AG08396 (cell line): ENCODE results near the gene POLE2.
"Not testable (repeated sequence)": the region's sequence is repeated elsewhere in the genome, so short reads cannot be mapped to it uniquely, and the experiment has no call there.

ENCODE experiments used
- DNase-seq: peaks from one replicate; pipeline ENCODE4 v3.0.0; 2012; ENCODE audit warnings: low spot score, mixed read lengths

The POLE2 gene

DNA sequence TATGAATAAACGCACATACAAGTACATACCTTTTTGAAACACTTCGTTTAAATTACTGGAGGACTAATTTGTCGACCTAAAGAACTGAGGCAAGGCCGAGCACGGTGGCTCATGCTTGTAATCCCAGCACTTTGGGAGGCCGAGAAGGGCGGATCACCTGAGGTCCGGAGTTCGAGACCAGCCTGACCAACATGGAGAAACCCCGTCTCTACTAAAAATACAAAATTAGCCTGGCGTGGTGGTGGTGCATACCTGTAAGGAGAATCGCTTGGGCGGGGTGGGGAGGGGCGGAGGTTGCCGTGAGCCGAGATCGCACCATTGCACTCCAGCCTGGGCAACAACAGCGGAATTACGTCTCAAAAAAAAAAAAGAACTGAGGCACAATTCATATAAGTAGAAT lies 68.7 kb downstream of the POLE2 start:
- DNase-seq: not testable (repeated sequence)

DNA sequence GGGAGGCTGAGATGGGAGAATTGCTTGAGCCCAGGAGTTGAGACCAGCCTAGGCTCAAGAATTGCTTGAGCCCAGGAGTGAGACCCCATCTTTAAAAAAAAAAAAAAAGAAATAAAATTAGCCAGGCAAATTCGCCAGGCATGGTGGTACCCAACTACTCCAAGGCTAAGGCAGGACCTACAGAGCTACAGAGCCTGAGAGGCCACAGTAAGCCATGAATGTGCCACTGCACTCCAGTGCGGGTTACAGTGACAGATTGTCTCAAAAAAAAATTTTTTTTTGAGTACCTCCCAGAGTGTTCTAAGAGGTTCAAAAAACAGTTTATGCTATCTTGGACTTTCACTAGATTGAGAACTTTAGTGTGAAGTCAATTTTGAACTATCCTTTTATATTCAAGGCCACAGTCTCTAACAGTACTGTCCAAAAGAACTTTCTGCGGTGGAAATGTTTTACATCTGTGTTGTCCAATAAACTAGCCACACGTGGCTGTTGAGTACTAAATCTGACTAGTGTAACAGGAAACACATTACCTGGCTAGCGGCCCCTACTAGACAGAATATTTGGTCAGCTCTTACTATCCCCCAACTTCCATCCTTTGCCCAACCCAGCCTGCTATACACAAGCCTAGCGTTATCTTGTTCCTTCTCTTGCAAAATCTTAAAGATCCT lies 70.0 kb downstream of the POLE2 start:
- DNase-seq: no peak

DNA sequence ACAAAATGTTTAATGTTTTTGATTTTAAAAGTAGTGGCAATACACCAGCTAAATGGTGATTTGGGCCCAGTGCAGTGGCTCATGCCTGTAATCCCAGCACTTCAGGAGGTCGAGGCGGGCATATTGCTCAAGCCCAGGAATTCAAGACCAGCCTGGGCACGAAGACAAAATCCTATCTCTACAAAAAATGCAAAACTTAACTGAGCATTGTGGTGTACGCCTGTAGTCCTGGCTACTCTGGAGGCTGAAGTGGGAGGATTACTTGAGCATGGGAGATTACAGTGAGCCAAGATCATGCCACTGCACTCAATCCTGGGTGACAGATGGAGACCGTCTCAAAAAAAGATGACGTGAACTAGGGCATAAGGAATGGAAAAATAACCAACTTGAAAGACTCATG lies 72.2 kb downstream of the POLE2 start:
- no peak for DNase-seq

DNA sequence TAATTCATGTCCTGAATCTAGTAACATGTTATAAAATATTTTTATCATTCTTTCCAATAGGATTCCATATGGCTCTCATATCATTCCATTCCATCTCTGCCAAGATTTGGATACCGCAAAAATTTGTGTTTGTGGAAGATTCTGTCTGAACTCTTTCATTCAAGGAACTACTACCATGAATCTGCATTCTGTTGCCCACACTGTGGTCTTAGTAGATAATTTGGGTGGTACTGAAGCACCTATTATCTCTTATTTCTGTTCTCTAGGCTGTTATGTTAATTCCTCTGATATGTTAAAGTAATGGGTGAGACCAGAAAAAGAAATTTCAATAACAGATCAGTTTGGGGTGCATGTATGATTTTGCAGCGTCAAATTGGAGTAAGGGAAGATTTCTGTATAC lies 73.8 kb downstream of the POLE2 start:
- DNase-seq: no peak

DNA sequence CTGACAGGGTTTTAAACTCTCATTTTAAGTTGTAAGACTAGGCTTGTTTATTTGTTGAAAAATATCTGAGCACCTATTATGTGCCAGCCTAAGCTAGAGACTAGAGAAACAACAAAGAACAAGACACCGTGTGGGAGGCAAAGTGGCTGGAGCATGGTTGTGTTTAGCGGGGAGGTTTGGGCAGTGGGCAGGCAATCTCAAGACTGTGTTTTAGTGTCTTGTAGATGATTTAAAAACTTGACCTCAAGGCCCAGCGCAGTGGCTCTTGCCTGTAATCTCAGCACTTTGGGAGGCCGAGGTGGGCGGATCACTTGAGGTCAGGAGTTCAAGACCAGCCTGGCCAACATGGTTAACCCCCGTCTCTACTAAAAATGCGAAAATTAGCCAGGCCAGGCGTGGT lies 75.3 kb downstream of the POLE2 start:
- no peak for DNase-seq

DNA sequence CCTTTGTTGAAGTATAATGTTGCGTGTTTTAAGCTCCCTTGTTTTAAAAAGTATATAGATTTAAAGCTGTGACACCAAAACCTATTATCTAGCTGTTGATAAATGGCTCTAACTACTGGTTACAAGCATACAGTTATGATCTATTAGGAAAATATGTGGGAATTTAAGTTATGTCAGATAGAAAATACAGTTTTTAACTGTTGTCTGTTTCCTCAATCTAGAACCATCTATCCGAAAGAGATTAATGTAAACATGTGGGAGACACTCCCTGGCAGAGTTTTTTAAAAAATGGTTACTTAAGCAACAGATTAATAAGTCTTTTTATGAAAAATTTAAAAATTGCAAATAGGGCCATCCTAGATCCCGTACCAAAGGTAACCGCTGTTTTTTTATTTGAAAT lies 75.8 kb downstream of the POLE2 start:
- DNase-seq: no peak

DNA sequence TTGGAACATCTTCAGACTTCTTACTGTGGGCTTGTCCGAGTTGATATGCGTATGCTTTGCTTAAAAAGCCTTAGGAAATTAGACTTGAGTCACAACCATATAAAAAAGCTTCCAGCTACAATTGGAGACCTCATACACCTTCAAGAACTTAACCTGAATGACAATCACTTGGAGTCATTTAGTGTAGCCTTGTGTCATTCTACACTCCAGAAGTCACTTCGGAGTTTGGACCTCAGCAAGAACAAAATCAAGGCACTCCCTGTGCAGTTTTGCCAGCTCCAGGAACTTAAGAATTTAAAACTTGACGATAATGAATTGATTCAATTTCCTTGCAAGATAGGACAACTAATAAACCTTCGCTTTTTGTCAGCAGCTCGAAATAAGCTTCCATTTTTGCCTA lies 80.4 kb downstream of the POLE2 start:
- no peak for DNase-seq

DNA sequence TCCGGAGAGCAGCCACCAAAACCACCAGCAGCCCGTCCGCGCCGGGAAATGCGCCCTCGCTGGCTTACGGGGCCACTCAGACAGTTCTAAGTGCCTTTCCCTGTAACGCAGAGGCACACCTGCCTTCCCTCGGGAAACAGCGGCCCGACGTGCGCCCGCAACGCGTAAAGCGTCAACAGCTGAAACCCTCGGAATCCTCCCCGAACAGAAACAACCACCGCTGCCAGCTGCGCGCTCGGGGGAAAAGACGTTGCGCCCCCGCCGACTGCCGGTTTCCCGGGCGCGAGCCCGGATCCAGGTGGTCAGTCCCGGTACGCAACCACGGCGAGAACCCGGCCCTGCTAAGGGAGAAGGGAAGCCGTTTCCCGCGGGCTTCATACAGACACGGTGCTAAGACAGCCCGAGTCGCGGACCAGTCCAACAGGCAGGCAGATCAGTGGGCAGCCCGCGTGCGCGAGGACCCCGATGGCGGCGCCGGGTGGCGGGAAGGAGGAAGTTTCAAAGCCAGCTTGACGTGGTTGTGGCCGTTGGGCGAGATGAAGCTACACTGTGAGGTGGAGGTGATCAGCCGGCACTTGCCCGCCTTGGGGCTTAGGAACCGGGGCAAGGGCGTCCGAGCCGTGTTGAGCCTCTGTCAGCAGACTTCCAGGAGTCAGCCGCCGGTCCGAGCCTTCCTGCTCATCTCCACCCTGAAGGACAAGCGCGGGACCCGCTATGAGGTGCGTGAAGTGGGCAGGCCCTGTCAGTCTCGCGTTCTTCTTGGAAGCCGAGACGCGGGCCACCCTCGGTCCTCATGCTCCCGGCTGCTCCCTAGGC lies 89.3 kb downstream of the POLE2 start, which contains the start of gene LRR1:
LRR1 (plus strand) TSS at position 456 of the 816 bp plus-strand sequence; CDS start at position 537, 81 bp downstream.
- peak; percentile 82 for DNase-seq

DNA sequence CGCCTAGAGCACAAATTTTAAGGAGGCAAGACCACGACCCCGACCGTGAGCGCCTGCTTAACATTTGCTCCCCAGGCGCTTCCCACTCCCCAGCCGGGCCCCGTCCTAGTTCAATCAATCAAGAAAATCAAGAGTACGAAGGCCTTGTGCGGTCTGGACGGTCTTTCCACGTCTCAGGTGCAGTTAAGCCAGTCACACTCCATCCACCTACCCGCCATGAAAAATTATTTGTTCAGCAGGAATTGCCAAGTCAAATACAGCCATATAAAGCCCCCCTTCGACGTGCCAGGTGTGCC lies 89.9 kb downstream of the POLE2 start:
- DNase-seq: no peak

DNA sequence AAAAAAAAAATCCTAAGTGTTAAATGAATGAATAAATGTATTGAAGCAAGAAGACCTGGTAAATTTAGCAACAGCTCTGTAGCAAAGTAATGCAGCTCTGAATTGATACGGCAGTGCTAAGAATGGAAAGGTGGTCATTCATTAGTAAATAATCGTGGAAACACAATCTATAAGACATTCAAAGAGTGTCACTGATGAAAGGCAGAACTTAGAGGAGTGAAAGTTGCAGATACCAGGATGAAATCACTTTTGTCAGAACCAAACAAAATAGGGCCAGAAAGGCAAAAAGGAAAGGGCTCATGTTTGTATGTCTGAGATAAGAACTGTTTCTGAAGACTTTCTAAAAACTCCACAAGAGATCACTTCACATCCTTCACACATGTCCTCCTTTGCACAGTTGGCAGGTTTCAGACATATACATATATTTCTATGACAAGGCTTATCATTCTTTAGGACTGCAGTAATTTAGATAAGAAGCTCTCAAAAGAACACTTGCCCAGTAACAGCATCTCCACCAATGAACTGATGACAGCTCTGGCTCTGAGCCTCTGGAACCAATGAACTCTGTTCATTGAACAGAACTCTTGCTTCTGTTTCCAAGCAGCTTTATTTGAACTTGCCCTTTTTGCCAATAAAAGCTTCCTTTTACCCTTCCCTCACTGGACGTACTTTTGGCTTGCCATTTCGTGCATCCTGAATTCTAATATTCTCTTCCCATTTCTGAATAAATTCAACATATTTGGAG lies 93.5 kb downstream of the POLE2 start:
- DNase-seq: peak; percentile 59
